GM21447 (cell line): ENCODE measurements around the gene MCC.
"Not testable (repeated sequence)": the region's sequence is repeated elsewhere in the genome, so short reads cannot be mapped to it uniquely, and the experiment has no call there.

Source experiments
- ATAC-seq: cut with Tn5 transposase; IDR thresholded peaks from one replicate; pipeline ENCODE4 v1.9.1; 2021; ENCODE audit not compliant: unreplicated experiment

MCC gene

GRCh38 chr5:113491022-113491421 is 2.8 kb upstream of the MCC start:
- ATAC-seq: no peak

GRCh38 chr5:113490317-113490716 is 2.1 kb upstream of the MCC start:
- ATAC-seq: no peak

- ATAC-seq: peak; percentile 60
Measured at GRCh38 chr5:113489299-113489698, 1.0 kb upstream of the MCC start.

GRCh38 chr5:113488645-113489184 is 462 bp upstream of the MCC start:
- ATAC-seq: no peak

GRCh38 chr5:113487416-113487780 is 855 bp downstream of the MCC start:
- no peak for ATAC-seq

GRCh38 chr5:113480243-113480642 is 8.0 kb downstream of the MCC start:
- ATAC-seq: no peak

GRCh38 chr5:113478691-113479090 is 9.6 kb downstream of the MCC start:
- no peak for ATAC-seq

GRCh38 chr5:113474100-113474728 is 14.0 kb downstream of the MCC start:
- no peak for ATAC-seq

- no peak for ATAC-seq
Measured at GRCh38 chr5:113463032-113463431, 25.2 kb downstream of the MCC start.

GRCh38 chr5:113457106-113457505 is 31.1 kb downstream of the MCC start:
- not testable (repeated sequence) for ATAC-seq

- no peak for ATAC-seq
Measured at GRCh38 chr5:113452941-113453340, 35.3 kb downstream of the MCC start.

GRCh38 chr5:113451797-113452196 is 36.5 kb downstream of the MCC start:
- ATAC-seq: no peak

- no peak for ATAC-seq
Measured at GRCh38 chr5:113450929-113451328, 37.3 kb downstream of the MCC start.

GRCh38 chr5:113450462-113450861 is 37.8 kb downstream of the MCC start:
- ATAC-seq: no peak

GRCh38 chr5:113448252-113448651 is 40.0 kb downstream of the MCC start:
- no peak for ATAC-seq

- ATAC-seq: no peak
Measured at GRCh38 chr5:113447498-113448050, 40.7 kb downstream of the MCC start.

- ATAC-seq: no peak
Measured at GRCh38 chr5:113446358-113446927, 41.8 kb downstream of the MCC start.

- ATAC-seq: no peak
Measured at GRCh38 chr5:113437111-113437510, 51.1 kb downstream of the MCC start.

GRCh38 chr5:113435575-113435974 is 52.7 kb downstream of the MCC start:
- no peak for ATAC-seq

GRCh38 chr5:113434889-113435288 is 53.4 kb downstream of the MCC start, which contains the start of gene TSSK1B:
TSS of gene TSSK1B (minus strand) at chr5:113434989. CDS start at chr5:113434839, 150 bp downstream.
- ATAC-seq: no peak

GRCh38 chr5:113433862-113434612 is 54.2 kb downstream of the MCC start:
- no peak for ATAC-seq

GRCh38 chr5:113433071-113433470 is 55.2 kb downstream of the MCC start:
- no peak for ATAC-seq
